Spleen (tissue), 7 donors: ENCODE data around the gene TUBA4B.

ENCODE experiments used
- POLR2A ChIP-seq, 3 donors: fragments of 450-650 bp; IDR thresholded peaks; one replicate each; pipeline ENCODE4 v1.5.1; 2017; ENCODE audit warnings: antibody characterized with exemption in 3 of 3, mild to moderate bottlenecking in 1 of 3
- POLR2AphosphoS5 ChIP-seq, 3 donors: sonication (generic); formaldehyde crosslinking; IDR thresholded peaks; one replicate each; pipeline ENCODE4 v1.5.1; 2017; ENCODE audit warnings: antibody characterized with exemption in 3 of 3
- TF ChIP-seq, protein P1 (sequence below), 11 experiments: fragments of 200-600 bp in 7 of 11; fragments of 450-650 bp in 4 of 11; sonication (generic) in 4 of 11; IDR thresholded peaks in 8 of 11; conservative IDR thresholded peaks in 3 of 11; 1 replicate in 7 of 11; 2 replicates in 4 of 11; pipeline versions ENCODE4 v1.4.0 to v1.8.0; 2016 to 2021; ENCODE audit warnings: antibody characterized with exemption in 11 of 11, inconsistent platforms in 4 of 11, mild to moderate bottlenecking in 1 of 11
- donor health status: DM: no; HTN: no; CAD: no; lungs with moderate emphysema.
- donor health status: DM: no; HTN: no; CAD: no.
- donor health status: DM: no; HTN: no; CAD: no.

DNA sequence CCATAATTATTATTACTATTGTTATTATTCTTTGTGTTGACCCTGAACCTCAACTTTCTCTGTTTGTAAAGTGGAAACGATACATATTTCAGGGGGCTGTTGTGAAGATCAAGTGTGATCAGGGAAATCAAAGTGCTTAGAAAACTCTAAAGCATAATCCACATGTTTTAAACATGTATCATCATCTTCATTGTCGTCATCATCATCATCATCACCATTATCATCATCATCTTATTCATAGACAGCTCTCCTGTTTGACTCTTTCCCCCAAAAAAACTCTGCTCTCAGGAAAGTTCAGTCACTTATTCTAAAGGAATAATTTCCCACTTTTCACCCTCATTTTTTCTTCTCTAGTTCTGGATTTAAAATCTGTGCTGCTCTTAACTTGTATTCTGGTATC, 51.2 kb downstream of the TUBA4B start:
- TF ChIP-seq POLR2A (IDR thresholded peaks at IDR 0.05) (no peak), POLR2AphosphoS5 (IDR thresholded peaks at IDR 0.05) (no peak)
- TF ChIP-seq, protein P1, sequence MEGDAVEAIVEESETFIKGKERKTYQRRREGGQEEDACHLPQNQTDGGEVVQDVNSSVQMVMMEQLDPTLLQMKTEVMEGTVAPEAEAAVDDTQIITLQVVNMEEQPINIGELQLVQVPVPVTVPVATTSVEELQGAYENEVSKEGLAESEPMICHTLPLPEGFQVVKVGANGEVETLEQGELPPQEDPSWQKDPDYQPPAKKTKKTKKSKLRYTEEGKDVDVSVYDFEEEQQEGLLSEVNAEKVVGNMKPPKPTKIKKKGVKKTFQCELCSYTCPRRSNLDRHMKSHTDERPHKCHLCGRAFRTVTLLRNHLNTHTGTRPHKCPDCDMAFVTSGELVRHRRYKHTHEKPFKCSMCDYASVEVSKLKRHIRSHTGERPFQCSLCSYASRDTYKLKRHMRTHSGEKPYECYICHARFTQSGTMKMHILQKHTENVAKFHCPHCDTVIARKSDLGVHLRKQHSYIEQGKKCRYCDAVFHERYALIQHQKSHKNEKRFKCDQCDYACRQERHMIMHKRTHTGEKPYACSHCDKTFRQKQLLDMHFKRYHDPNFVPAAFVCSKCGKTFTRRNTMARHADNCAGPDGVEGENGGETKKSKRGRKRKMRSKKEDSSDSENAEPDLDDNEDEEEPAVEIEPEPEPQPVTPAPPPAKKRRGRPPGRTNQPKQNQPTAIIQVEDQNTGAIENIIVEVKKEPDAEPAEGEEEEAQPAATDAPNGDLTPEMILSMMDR (IDR thresholded peaks at IDR 0.05 in 8 of 11, conservative IDR thresholded peaks at IDR 0.05 in 3 of 11): no peak
